ENCODE measurements around the gene RTL9.

Gene RTL9

GRCh38 chrX:110341189-110342035, 17.2 kb upstream of the RTL9 start:
- no peak overlapping the region for H3K4me3 ChIP-seq (replicated peaks; ENCODE audit: low read depth, low read length)
- DNase-seq (ENCODE audit: extremely low read depth, low read depth) = peak; percentile 36
- no peak for TF ChIP-seq CTCF (IDR thresholded peaks at IDR 0.05; ENCODE audit: low read depth, low read length, missing control alignments)

GRCh38 chrX:110346681-110347080, 12.0 kb upstream of the RTL9 start:
- TF ChIP-seq CTCF (IDR thresholded peaks at IDR 0.05; ENCODE audit: low read depth, low read length, missing control alignments) = no peak
- H3K4me3 ChIP-seq (replicated peaks; ENCODE audit: low read depth, low read length) = no peak overlapping the region
- DNase-seq (ENCODE audit: extremely low read depth, low read depth) = no peak

DNA sequence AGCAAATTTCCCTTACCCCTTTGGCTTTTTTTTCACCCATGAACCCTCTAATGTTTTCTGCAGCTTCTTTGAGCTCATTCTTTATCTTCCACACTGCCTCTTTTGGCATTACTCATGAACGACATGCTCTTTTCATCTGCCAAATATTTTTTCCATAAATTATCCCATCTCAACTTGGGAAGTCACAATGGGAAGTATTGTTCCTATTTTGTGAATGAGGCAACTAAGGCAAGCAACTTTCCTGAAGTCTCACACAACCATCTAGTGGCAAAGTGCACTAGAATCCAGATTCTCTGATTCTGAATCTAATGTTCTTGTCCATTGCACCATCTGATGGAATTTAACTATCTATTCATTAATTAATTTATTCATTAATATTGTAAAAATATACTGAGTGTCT, 625 bp downstream of the RTL9 start:
- TF ChIP-seq CTCF (IDR thresholded peaks at IDR 0.05; ENCODE audit: low read depth, low read length, missing control alignments) = no peak
- DNase-seq (ENCODE audit: extremely low read depth, low read depth) = no peak

GRCh38 chrX:110363244-110363643, 4.6 kb downstream of the RTL9 start:
- no peak for TF ChIP-seq CTCF (IDR thresholded peaks at IDR 0.05; ENCODE audit: low read depth, low read length, missing control alignments)
- no peak for DNase-seq (ENCODE audit: extremely low read depth, low read depth)
- H3K4me3 ChIP-seq (replicated peaks; ENCODE audit: low read depth, low read length) = no peak overlapping the region

More for the DNA sequence above, 625 bp downstream of the RTL9 start:
- no peak overlapping the region for H3K4me3 ChIP-seq (replicated peaks; ENCODE audit: low read depth, low read length)

DNA sequence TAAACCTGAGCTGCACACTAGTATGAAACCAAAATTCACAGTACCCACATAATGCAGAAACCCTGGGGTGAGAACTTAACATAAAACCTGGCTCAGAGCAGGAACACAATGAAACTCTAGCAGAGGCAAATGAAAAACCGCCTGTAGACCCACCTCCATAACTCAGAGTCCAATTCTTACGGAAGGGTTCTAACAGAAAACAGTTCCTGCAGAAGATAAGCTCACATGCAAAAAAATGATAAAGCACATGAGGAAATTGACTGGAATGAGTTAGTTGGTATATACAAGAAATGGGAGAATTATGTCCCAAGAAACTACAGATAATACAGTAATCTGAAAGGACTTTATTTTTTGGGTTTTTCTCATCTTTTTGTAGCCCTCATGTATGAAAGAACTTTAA, 14.7 kb downstream of the RTL9 start:
- no peak for TF ChIP-seq CTCF (IDR thresholded peaks at IDR 0.05; ENCODE audit: low read depth, low read length, missing control alignments)
- DNase-seq (ENCODE audit: extremely low read depth, low read depth) = no peak
- H3K4me3 ChIP-seq (replicated peaks; ENCODE audit: low read depth, low read length) = no peak overlapping the region

- TF ChIP-seq CTCF (IDR thresholded peaks at IDR 0.05; ENCODE audit: low read depth, low read length, missing control alignments) = no peak
- no peak for DNase-seq (ENCODE audit: extremely low read depth, low read depth)
- H3K4me3 ChIP-seq (replicated peaks; ENCODE audit: low read depth, low read length) = no peak overlapping the region
Measured at GRCh38 chrX:110374559-110374958, 15.9 kb downstream of the RTL9 start.
